Endothelial cell (in vitro differentiated cells): ENCODE results near the gene CCN6. TPM values are rescaled to one million over a fixed set of nuclear protein-coding genes. Genes with fewer than 3 reads are reported as not detected.

Source experiments
- DNase-seq: peaks from one replicate; pipeline ENCODE4 v3.0.0; 2021; ENCODE audit warnings: low spot score
- H3K27ac Mint-ChIP-seq: one replicate; pipeline ENCODE4 v1.8.0; 2021; ENCODE audit warnings: mixed read lengths, inconsistent platforms; ENCODE audit not compliant: unreplicated experiment
- H3K27me3 Mint-ChIP-seq: one replicate; pipeline ENCODE4 v1.8.0; 2021; ENCODE audit warnings: mild to moderate bottlenecking, moderate library complexity, mixed read lengths, inconsistent platforms; ENCODE audit not compliant: unreplicated experiment
- H3K36me3 Mint-ChIP-seq: one replicate; pipeline ENCODE4 v1.8.0; 2021; ENCODE audit warnings: mild to moderate bottlenecking, low read depth, mixed read lengths, inconsistent platforms; ENCODE audit not compliant: unreplicated experiment
- H3K4me1 Mint-ChIP-seq: one replicate; pipeline ENCODE4 v1.8.0; 2021; ENCODE audit warnings: mild to moderate bottlenecking, mixed read lengths, inconsistent platforms; ENCODE audit not compliant: unreplicated experiment
- H3K4me3 Mint-ChIP-seq: one replicate; pipeline ENCODE4 v1.8.0; 2021; ENCODE audit warnings: mild to moderate bottlenecking, mixed read lengths, inconsistent platforms; ENCODE audit not compliant: unreplicated experiment
- H3K9me3 Mint-ChIP-seq: one replicate; pipeline ENCODE4 v1.8.0; 2021; ENCODE audit warnings: mixed read lengths, inconsistent platforms; ENCODE audit not compliant: unreplicated experiment
- CTCF ChIP-seq: fragments of 200-600 bp; sonication (generic); IDR thresholded peaks from one replicate; pipeline ENCODE4 v1.5.0; 2021; ENCODE audit warnings: antibody characterized with exemption; ENCODE audit not compliant: unreplicated experiment
- total RNA-seq: library from RNA; stranded (reverse); fragmentation: NEBNext Ultra II Directional; extraction: Animal tissue kit (Norgen Biotek cat#: 25700); gene quantifications from one replicate; pipeline ENCODE4 v1.2.1, GENCODE V29; 2021; ENCODE audit not compliant: unreplicated experiment

Gene CCN6
- total RNA-seq, 1 donor from 2014 or later: not detected

GRCh38 chr6:112037783-112038216 is 16.1 kb upstream of the CCN6 start:
- no peak overlapping the region for H3K4me3 Mint-ChIP-seq
- no peaks in the 10 kb centered on the region for H3K36me3 Mint-ChIP-seq
- no peak for DNase-seq
- TF ChIP-seq CTCF: no peak
- H3K27ac Mint-ChIP-seq: no peak overlapping the region
- H3K9me3 Mint-ChIP-seq: no peaks in the 10 kb centered on the region
- peaks cover 46% of the 10 kb centered on the region for H3K4me1 Mint-ChIP-seq
- H3K27me3 Mint-ChIP-seq: peaks cover 2% of the 10 kb centered on the region

GRCh38 chr6:112038268-112038667 is 15.6 kb upstream of the CCN6 start:
- Mint-ChIP-seq H3K4me3 (no peak overlapping the region), H3K36me3 (no peaks in the 10 kb centered on the region), H3K27me3 (peaks cover 2% of the 10 kb centered on the region), H3K9me3 (no peaks in the 10 kb centered on the region), H3K4me1 (peaks cover 49% of the 10 kb centered on the region), H3K27ac (no peak overlapping the region)
- TF ChIP-seq CTCF: no peak
- no peak for DNase-seq

GRCh38 chr6:112038756-112039430 is 15.0 kb upstream of the CCN6 start:
- Mint-ChIP-seq H3K36me3 (no peaks in the 10 kb centered on the region), H3K27me3 (peaks cover 2% of the 10 kb centered on the region), H3K4me3 (no peak overlapping the region), H3K27ac (no peak overlapping the region), H3K9me3 (no peaks in the 10 kb centered on the region), H3K4me1 (peaks cover 48% of the 10 kb centered on the region)
- no peak for TF ChIP-seq CTCF
- DNase-seq: no peak

- Mint-ChIP-seq H3K36me3 (no peaks in the 10 kb centered on the region), H3K4me3 (no peak overlapping the region), H3K9me3 (no peaks in the 10 kb centered on the region), H3K27ac (no peak overlapping the region), H3K27me3 (peaks cover 2% of the 10 kb centered on the region), H3K4me1 (peaks cover 48% of the 10 kb centered on the region)
- no peak for TF ChIP-seq CTCF
- no peak for DNase-seq
These were observed 14.5 kb upstream of the CCN6 start for GRCh38 chr6:112039431-112039770.

GRCh38 chr6:112040956-112041355 is 12.9 kb upstream of the CCN6 start:
- peaks cover 48% of the 10 kb centered on the region for H3K4me1 Mint-ChIP-seq
- no peaks in the 10 kb centered on the region for H3K36me3 Mint-ChIP-seq
- peak overlapping the region; percentile 66 for H3K4me3 Mint-ChIP-seq
- peak overlapping the region; percentile 97 for H3K27ac Mint-ChIP-seq
- DNase-seq: no peak
- H3K27me3 Mint-ChIP-seq: peaks cover 2% of the 10 kb centered on the region
- H3K9me3 Mint-ChIP-seq: no peaks in the 10 kb centered on the region
- no peak for TF ChIP-seq CTCF
